ENCODE data around the gene TSPO. TPM values are rescaled to one million over a fixed set of nuclear protein-coding genes. Genes with fewer than 3 reads are reported as not detected.

The TSPO gene
- total and polyA plus RNA-seq, 2 of the 13 experiments (the other 11 are each of a cell fraction or from before 2014, with no cell fraction given) = 0.46 to 1.4 TPM

GRCh38 chr22:43199541-43199940, 48.2 kb downstream of the TSPO start:
- CTCF ChIA-PET (ENCODE audit: low intra/inter-chr PET ratio, low total read pairs) = no interaction called here
- TF ChIP-seq KIAA2018 (CRISPR knock-in tag; IDR thresholded peaks at IDR 0.05; ENCODE audit: borderline replicate concordance) = no peak
- TF ChIP-seq MXD3 (CRISPR knock-in tag; IDR thresholded peaks at IDR 0.05) = no peak
- TF ChIP-seq, protein P1, sequence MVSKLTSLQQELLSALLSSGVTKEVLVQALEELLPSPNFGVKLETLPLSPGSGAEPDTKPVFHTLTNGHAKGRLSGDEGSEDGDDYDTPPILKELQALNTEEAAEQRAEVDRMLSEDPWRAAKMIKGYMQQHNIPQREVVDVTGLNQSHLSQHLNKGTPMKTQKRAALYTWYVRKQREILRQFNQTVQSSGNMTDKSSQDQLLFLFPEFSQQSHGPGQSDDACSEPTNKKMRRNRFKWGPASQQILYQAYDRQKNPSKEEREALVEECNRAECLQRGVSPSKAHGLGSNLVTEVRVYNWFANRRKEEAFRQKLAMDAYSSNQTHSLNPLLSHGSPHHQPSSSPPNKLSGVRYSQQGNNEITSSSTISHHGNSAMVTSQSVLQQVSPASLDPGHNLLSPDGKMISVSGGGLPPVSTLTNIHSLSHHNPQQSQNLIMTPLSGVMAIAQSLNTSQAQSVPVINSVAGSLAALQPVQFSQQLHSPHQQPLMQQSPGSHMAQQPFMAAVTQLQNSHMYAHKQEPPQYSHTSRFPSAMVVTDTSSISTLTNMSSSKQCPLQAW (CRISPR knock-in tag; IDR thresholded peaks at IDR 0.05) = no peak
- no peak for TF ChIP-seq ZNF331 (CRISPR knock-in tag; IDR thresholded peaks at IDR 0.05)
- no peak for TF ChIP-seq CHD4 (IDR thresholded peaks at IDR 0.05; ENCODE audit: borderline replicate concordance, low read length)
- no peak for TF ChIP-seq PCBP2 (optimal IDR thresholded peaks at IDR 0.05; ENCODE audit: low read depth, low read length, poor library complexity, severe bottlenecking)
- TF ChIP-seq ZNF207 (IDR thresholded peaks at IDR 0.05; ENCODE audit: borderline replicate concordance) = no peak
- TF ChIP-seq, protein P2, sequence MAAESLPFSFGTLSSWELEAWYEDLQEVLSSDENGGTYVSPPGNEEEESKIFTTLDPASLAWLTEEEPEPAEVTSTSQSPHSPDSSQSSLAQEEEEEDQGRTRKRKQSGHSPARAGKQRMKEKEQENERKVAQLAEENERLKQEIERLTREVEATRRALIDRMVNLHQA (CRISPR knock-in tag; IDR thresholded peaks at IDR 0.05) = no peak
- TF ChIP-seq TBX3 (IDR thresholded peaks at IDR 0.05; ENCODE audit: borderline replicate concordance) = no peak
- no peak for TF ChIP-seq ZFP36L2 (CRISPR knock-in tag; IDR thresholded peaks at IDR 0.05)
- TF ChIP-seq NFE2L2 (IDR thresholded peaks at IDR 0.05; ENCODE audit: low read length) = no peak
- no peak for TF ChIP-seq ZNF350 (CRISPR knock-in tag; IDR thresholded peaks at IDR 0.05; ENCODE audit: borderline replicate concordance, low read depth)
- no peak for TF ChIP-seq ATF1 (CRISPR knock-in tag; IDR thresholded peaks at IDR 0.05)
- TF ChIP-seq, protein P3, sequence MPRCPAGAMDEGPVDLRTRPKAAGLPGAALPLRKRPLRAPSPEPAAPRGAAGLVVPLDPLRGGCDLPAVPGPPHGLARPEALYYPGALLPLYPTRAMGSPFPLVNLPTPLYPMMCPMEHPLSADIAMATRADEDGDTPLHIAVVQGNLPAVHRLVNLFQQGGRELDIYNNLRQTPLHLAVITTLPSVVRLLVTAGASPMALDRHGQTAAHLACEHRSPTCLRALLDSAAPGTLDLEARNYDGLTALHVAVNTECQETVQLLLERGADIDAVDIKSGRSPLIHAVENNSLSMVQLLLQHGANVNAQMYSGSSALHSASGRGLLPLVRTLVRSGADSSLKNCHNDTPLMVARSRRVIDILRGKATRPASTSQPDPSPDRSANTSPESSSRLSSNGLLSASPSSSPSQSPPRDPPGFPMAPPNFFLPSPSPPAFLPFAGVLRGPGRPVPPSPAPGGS (CRISPR knock-in tag; IDR thresholded peaks at IDR 0.05) = no peak

More at GRCh38 chr22:43199541-43199940, 48.2 kb downstream of the TSPO start:
- Histone ChIP-seq H2AFZ (ENCODE audit: low read length) (no peak overlapping the region), H3K9ac (ENCODE audit: insufficient read depth, low read depth, low read length) (no peak overlapping the region), H3K9me3 (ENCODE audit: low read length) (no peaks in the 10 kb centered on the region), H3K4me2 (ENCODE audit: low read depth, low read length) (no peak overlapping the region), H3K4me3 (replicated peaks in 1 of 3; ENCODE audit: insufficient read depth in 1 of 3, low read depth in 2 of 3, low read length in 3 of 3) (no peak overlapping the region), H3K36me3 (replicated peaks in 1 of 2; ENCODE audit: control insufficient read depth in 1 of 2, insufficient read depth in 2 of 2, low read length in 2 of 2) (no peaks in the 10 kb centered on the region), H3K27me3 (ENCODE audit: control insufficient read depth in 1 of 2, insufficient read depth in 2 of 2, low read length in 2 of 2) (peaks cover 6 to 72% of the 10 kb centered on the region in 2 experiments), H3K79me2 (ENCODE audit: insufficient read depth, low read length) (no peaks in the 10 kb centered on the region), H4K20me1 (ENCODE audit: insufficient read depth, low read length) (no peaks in the 10 kb centered on the region), H3K4me1 (ENCODE audit: insufficient read depth, low read length) (peaks cover 16% of the 10 kb centered on the region), H3K27ac (ENCODE audit: extremely low read length, insufficient read depth, low read length) (no peak overlapping the region)
- ATAC-seq (no peak), FAIRE-seq (no peak), DNase-seq (ENCODE audit: low spot score) (no peak)
- 61% methylated on average over 10 of the region's 11 CpGs for WGBS (ENCODE audit: low lambda C conversion rate)
- in situ Hi-C loops (cut with HindIII; ENCODE audit: extremely low pct_ligation_motif_present, low pct_unique_long_range_greater_than_20kb) = no loop called here
- POLR2A ChIA-PET = interaction anchor here (0.5 to 1.6 kb wide), 2 partner anchors 12 to 180 kb away, joined by 4 to 5 read pairs; no protein-coding TSS in a partner anchor
- intact Hi-C loops (cut with micrococcal nuclease; ENCODE audit: unreplicated experiment) = no loop called here
- BruUV-seq (replicated peaks) = no TSS peak

Measured in HepG2 (cell line).